PC-3 (cell line): ENCODE results near the gene PBX4.

Source experiments
- EZH2 ChIP-seq: fragments of 300-600 bp; sonication (generic); IDR thresholded peaks from one replicate; pipeline ENCODE4 v1.6.1; 2017; ENCODE audit warnings: antibody characterized with exemption, mild to moderate bottlenecking, low read length; ENCODE audit not compliant: unreplicated experiment
- TF ChIP-seq, protein P1 (sequence below): fragments of 300-600 bp; sonication (generic); conservative IDR thresholded peaks from 2 replicates; pipeline ENCODE4 v1.5.1; 2017; ENCODE audit warnings: antibody characterized with exemption, low read depth, mild to moderate bottlenecking, low read length

DNA sequence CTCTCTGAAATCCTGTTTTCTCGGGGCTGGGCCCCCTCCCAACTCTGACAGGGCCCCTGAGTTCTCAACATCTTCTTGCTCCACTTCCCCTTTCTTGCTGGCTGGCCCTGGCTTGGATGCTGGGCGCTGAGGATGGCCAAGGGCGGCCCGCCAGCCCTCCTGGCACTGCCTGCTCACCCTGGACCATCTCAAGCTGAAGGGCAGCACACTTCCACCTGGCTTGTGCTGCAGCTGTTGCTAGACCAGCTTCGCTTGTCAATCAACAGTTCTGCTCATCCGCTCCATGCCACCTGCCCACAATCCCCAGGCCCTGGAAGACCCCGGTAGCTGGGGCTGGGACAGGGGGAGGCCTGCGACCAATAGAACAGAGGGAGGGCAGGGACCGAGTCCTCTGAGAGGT is 31.8 kb upstream of the PBX4 start:
- no peak for TF ChIP-seq EZH2
- TF ChIP-seq, protein P1, sequence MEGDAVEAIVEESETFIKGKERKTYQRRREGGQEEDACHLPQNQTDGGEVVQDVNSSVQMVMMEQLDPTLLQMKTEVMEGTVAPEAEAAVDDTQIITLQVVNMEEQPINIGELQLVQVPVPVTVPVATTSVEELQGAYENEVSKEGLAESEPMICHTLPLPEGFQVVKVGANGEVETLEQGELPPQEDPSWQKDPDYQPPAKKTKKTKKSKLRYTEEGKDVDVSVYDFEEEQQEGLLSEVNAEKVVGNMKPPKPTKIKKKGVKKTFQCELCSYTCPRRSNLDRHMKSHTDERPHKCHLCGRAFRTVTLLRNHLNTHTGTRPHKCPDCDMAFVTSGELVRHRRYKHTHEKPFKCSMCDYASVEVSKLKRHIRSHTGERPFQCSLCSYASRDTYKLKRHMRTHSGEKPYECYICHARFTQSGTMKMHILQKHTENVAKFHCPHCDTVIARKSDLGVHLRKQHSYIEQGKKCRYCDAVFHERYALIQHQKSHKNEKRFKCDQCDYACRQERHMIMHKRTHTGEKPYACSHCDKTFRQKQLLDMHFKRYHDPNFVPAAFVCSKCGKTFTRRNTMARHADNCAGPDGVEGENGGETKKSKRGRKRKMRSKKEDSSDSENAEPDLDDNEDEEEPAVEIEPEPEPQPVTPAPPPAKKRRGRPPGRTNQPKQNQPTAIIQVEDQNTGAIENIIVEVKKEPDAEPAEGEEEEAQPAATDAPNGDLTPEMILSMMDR: no peak
